C4-2B (cell line): ENCODE measurements around the gene ALAD.
A peak's percentile ranks its signal among the peaks of the same experiment; 100 is the strongest.
"Not testable (repeated sequence)": the region's sequence is repeated elsewhere in the genome, so short reads cannot be mapped to it uniquely, and the experiment has no call there.

Source experiments
- H3K27ac ChIP-seq: fragments of 450-650 bp; 2 replicates; pipeline ENCODE4 v1.5.1; 2017
- CTCF ChIP-seq: fragments of 450-650 bp; conservative IDR thresholded peaks from 2 replicates; pipeline ENCODE4 v1.5.1; 2017; ENCODE audit warnings: mild to moderate bottlenecking
- ZFX ChIP-seq: fragments of 450-650 bp; IDR thresholded peaks from 2 replicates; pipeline ENCODE4 v1.6.1; 2017

Gene ALAD

GRCh38 chr9:113388833-113389232, 12.3 kb downstream of the ALAD start:
- H3K27ac ChIP-seq, result no peak overlapping the region
- TF ChIP-seq ZFX (no peak), CTCF (no peak)

- no peak for TF ChIP-seq ZFX
- no peak for TF ChIP-seq CTCF
- no peak overlapping the region for H3K27ac ChIP-seq
Observed at GRCh38 chr9:113387560-113388230, 13.4 kb downstream of the ALAD start.

GRCh38 chr9:113386571-113387393, 14.3 kb downstream of the ALAD start:
- TF ChIP-seq ZFX, result no peak
- TF ChIP-seq CTCF, result no peak
- no peak overlapping the region for H3K27ac ChIP-seq

GRCh38 chr9:113381909-113382411, 19.1 kb downstream of the ALAD start:
- TF ChIP-seq CTCF (no peak), ZFX (no peak)
- H3K27ac ChIP-seq, result peak overlapping the region; percentile 90

GRCh38 chr9:113381441-113381840, 19.6 kb downstream of the ALAD start:
- H3K27ac ChIP-seq, result peak overlapping the region; percentile 90

- TF ChIP-seq CTCF (no peak), ZFX (no peak)
- H3K27ac ChIP-seq, result peak overlapping the region; percentile 90
Observed at GRCh38 chr9:113380869-113381378, 20.2 kb downstream of the ALAD start.

- H3K27ac ChIP-seq, result not testable (repeated sequence)
Observed at GRCh38 chr9:113379829-113380210, 21.3 kb downstream of the ALAD start.

GRCh38 chr9:113379094-113379828, 21.8 kb downstream of the ALAD start:
- H3K27ac ChIP-seq, result not testable (repeated sequence)
